Measurements from ENCODE around the gene HDHD2. TPM values are rescaled to one million over a fixed set of nuclear protein-coding genes. Genes with fewer than 3 reads are reported as not detected.

Gene HDHD2
- total and polyA plus RNA-seq, 2 of the 13 experiments (the other 11 are each of a cell fraction or from before 2014, with no cell fraction given), result 10.2 to 34.7 TPM

GRCh38 chr18:47150824-47151366 lies 595 bp upstream of the HDHD2 start (continued):
- TF ChIP-seq, protein P1, sequence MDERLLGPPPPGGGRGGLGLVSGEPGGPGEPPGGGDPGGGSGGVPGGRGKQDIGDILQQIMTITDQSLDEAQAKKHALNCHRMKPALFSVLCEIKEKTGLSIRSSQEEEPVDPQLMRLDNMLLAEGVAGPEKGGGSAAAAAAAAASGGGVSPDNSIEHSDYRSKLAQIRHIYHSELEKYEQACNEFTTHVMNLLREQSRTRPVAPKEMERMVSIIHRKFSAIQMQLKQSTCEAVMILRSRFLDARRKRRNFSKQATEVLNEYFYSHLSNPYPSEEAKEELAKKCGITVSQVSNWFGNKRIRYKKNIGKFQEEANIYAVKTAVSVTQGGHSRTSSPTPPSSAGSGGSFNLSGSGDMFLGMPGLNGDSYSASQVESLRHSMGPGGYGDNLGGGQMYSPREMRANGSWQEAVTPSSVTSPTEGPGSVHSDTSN (CRISPR knock-in tag; IDR thresholded peaks at IDR 0.05), result no peak
- TF ChIP-seq ZKSCAN5 (CRISPR knock-in tag; IDR thresholded peaks at IDR 0.05) (no peak), ZNF44 (CRISPR knock-in tag; IDR thresholded peaks at IDR 0.05) (0 out of 2 replicates have a peak, but pooled peaks have one; percentile 65), HMG20A (CRISPR knock-in tag; IDR thresholded peaks at IDR 0.05; ENCODE audit: borderline replicate concordance) (no peak), KDM6A (CRISPR knock-in tag; IDR thresholded peaks at IDR 0.05; ENCODE audit: low read depth) (no peak), ZSCAN30 (CRISPR knock-in tag; IDR thresholded peaks at IDR 0.05) (0 out of 2 replicates have a peak, but pooled peaks have one; percentile 57), TOE1 (CRISPR knock-in tag; IDR thresholded peaks at IDR 0.05) (no peak), CC2D1A (CRISPR knock-in tag; IDR thresholded peaks at IDR 0.05) (no peak), CERS6 (CRISPR knock-in tag; IDR thresholded peaks at IDR 0.05) (no peak), ETV5 (CRISPR knock-in tag; IDR thresholded peaks at IDR 0.05; ENCODE audit: borderline replicate concordance) (no peak), MED8 (CRISPR knock-in tag; IDR thresholded peaks at IDR 0.05; ENCODE audit: insufficient replicate concordance) (no peak), ZBTB7B (CRISPR knock-in tag; IDR thresholded peaks at IDR 0.05) (no peak), ZNF598 (CRISPR knock-in tag; IDR thresholded peaks at IDR 0.05; ENCODE audit: borderline replicate concordance) (0 out of 2 replicates have a peak, but pooled peaks have one; percentile 63), FOXA1 (IDR thresholded peaks at IDR 0.05) (no peak), FOXA1 (CRISPR knock-in tag; IDR thresholded peaks at IDR 0.05) (peak; percentile 42), SRSF9 (IDR thresholded peaks at IDR 0.05; ENCODE audit: borderline replicate concordance, insufficient read depth, low read depth, low read length, poor library complexity, severe bottlenecking) (no peak), TEAD2 (CRISPR knock-in tag; IDR thresholded peaks at IDR 0.05) (no peak), TEAD3 (CRISPR knock-in tag; optimal IDR thresholded peaks at IDR 0.05; ENCODE audit: borderline replicate concordance) (no peak), ZBTB8A (CRISPR knock-in tag; IDR thresholded peaks at IDR 0.05; ENCODE audit: borderline replicate concordance, low read depth) (no peak)
- TF ChIP-seq, protein P2, sequence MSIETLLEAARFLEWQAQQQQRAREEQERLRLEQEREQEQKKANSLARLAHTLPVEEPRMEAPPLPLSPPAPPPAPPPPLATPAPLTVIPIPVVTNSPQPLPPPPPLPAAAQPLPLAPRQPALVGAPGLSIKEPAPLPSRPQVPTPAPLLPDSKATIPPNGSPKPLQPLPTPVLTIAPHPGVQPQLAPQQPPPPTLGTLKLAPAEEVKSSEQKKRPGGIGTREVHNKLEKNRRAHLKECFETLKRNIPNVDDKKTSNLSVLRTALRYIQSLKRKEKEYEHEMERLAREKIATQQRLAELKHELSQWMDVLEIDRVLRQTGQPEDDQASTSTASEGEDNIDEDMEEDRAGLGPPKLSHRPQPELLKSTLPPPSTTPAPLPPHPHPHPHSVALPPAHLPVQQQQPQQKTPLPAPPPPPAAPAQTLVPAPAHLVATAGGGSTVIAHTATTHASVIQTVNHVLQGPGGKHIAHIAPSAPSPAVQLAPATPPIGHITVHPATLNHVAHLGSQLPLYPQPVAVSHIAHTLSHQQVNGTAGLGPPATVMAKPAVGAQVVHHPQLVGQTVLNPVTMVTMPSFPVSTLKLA (IDR thresholded peaks at IDR 0.05), result no peak
